ENCODE data around the gene NUCB1. TPM values are rescaled to one million over a fixed set of nuclear protein-coding genes. Genes with fewer than 3 reads are reported as not detected.
"Not testable (repeated sequence)": the region's sequence is repeated elsewhere in the genome, so short reads cannot be mapped to it uniquely, and the experiment has no call there.

NUCB1 gene
- total RNA-seq, 2 experiments from 2014 or later = 185 to 226 TPM

DNA sequence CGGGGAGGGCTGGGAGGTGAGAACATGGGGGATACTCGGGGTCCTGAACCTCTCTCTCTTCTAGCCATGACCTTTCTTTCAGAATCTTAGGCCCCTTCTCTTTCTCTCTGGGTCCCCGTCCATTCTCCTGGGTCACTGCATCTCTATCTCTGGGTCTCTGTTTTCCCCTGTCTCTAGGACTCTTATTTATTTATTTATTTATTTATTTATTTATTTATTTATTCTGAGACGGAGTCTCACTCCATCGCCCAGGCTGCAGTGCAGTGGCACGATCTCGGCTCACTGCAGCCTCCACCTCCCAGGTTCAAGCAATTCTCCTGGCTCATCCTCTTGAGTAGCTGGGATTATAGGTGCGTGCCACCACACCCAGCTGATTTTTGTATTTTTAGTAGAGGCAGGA, 19.2 kb downstream of the NUCB1 start:
- peaks cover 22% of the 10 kb centered on the region for H3K36me3 Mint-ChIP-seq
- DNase-seq; ATAC-seq; H3K4me3 Mint-ChIP-seq; H3K27me3 Mint-ChIP-seq; H3K4me1 Mint-ChIP-seq; H3K27ac Mint-ChIP-seq; H3K9me3 Mint-ChIP-seq (ENCODE audit: low read depth): not testable (repeated sequence)
- CTCF ChIA-PET = interaction anchor here (0.8 to 1.5 kb wide), 2 partner anchors 51 kb away, joined by 3 read pairs; no protein-coding TSS in a partner anchor

DNA sequence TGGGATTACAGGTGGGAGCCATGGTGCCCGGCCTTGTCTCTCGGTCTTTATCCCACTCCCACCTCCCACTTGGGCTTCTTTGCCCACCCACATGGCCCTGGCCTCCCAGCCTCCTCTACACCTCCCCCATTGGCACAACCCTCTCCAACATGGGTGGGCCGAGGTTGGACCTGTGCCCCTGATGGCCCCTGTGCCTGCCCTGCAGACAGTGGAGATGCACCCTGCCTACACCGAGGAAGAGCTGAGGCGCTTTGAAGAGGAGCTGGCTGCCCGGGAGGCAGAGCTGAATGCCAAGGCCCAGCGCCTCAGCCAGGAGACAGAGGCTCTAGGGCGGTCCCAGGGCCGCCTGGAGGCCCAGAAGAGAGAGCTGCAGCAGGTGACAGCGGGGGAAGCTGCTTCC, 20.8 kb downstream of the NUCB1 start:
- Mint-ChIP-seq H3K4me1 (peaks cover 2% of the 10 kb centered on the region), H3K9me3 (ENCODE audit: low read depth) (no peaks in the 10 kb centered on the region), H3K36me3 (peaks cover 17% of the 10 kb centered on the region), H3K27ac (no peak overlapping the region), H3K4me3 (no peak overlapping the region), H3K27me3 (no peaks in the 10 kb centered on the region)
- CTCF ChIA-PET = interaction anchor here (0.7 to 1.5 kb wide), 2 partner anchors 49 to 78 kb away, joined by 3 read pairs; no protein-coding TSS in a partner anchor
- ATAC-seq = no peak
- no peak for DNase-seq

DNA sequence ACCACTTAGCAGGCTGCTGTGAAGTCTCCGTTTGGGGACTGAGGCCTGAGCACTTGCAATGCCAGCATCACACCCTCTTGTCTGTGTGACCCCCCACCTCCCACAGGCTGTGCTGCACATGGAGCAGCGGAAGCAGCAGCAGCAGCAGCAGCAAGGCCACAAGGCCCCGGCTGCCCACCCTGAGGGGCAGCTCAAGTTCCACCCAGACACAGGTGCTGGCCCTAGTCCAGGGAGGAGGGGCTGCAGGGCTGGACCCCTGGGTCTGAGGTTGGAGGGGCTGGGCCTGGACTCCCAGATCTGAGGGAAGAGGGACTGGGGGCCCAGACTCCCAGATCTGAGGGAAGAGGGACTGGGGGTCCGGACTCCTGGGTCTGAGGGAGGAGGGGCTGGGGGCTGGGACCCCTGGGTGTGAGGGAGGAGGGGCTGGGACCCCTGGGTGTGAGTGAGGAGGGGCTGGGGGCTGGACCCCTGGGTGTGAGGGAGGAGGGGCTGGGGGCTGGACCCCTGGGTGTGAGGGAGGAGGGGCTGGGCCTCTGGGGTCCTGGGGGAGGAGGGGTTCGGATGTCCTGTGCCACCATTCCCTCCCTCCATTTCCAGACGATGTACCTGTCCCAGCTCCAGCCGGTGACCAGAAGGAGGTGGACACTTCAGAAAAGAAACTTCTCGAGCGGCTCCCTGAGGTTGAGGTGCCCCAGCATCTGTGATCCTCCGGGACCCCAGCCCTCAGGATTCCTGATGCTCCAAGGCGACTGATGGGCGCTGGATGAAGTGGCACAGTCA, 21.8 kb downstream of the NUCB1 start:
- H3K9me3 Mint-ChIP-seq (ENCODE audit: low read depth) = no peaks in the 10 kb centered on the region
- no peak for DNase-seq
- no peak for ATAC-seq
- no peak overlapping the region for H3K4me3 Mint-ChIP-seq
- peaks cover 4% of the 10 kb centered on the region for H3K4me1 Mint-ChIP-seq
- no peak overlapping the region for H3K27ac Mint-ChIP-seq
- H3K36me3 Mint-ChIP-seq = peaks cover 14% of the 10 kb centered on the region
- H3K27me3 Mint-ChIP-seq = no peaks in the 10 kb centered on the region
- CTCF ChIA-PET = no interaction called here

DNA sequence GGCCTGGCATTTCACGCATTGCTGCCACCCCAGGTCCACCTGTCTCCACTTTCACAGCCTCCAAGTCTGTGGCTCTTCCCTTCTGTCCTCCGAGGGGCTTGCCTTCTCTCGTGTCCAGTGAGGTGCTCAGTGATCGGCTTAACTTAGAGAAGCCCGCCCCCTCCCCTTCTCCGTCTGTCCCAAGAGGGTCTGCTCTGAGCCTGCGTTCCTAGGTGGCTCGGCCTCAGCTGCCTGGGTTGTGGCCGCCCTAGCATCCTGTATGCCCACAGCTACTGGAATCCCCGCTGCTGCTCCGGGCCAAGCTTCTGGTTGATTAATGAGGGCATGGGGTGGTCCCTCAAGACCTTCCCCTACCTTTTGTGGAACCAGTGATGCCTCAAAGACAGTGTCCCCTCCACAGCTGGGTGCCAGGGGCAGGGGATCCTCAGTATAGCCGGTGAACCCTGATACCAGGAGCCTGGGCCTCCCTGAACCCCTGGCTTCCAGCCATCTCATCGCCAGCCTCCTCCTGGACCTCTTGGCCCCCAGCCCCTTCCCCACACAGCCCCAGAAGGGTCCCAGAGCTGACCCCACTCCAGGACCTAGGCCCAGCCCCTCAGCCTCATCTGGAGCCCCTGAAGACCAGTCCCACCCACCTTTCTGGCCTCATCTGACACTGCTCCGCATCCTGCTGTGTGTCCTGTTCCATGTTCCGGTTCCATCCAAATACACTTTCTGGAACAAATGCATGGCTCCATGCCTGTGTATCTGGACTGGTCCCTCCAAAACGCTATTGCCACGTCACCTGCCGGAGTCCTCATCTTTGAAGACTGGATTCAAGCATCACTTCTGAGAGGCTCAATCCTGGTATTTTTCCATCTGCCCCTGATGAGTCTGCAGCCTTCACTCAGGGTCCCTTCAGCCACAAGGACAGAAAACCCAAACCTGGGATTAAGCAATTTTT, 22.7 kb downstream of the NUCB1 start:
- peaks cover 4% of the 10 kb centered on the region for H3K4me1 Mint-ChIP-seq
- no peak overlapping the region for H3K27ac Mint-ChIP-seq
- peak; percentile 11 for ATAC-seq
- H3K4me3 Mint-ChIP-seq = no peak overlapping the region
- CTCF ChIA-PET = no interaction called here
- peaks cover 14% of the 10 kb centered on the region for H3K36me3 Mint-ChIP-seq
- DNase-seq = no peak
- H3K27me3 Mint-ChIP-seq = no peaks in the 10 kb centered on the region
- no peaks in the 10 kb centered on the region for H3K9me3 Mint-ChIP-seq (ENCODE audit: low read depth)

DNA sequence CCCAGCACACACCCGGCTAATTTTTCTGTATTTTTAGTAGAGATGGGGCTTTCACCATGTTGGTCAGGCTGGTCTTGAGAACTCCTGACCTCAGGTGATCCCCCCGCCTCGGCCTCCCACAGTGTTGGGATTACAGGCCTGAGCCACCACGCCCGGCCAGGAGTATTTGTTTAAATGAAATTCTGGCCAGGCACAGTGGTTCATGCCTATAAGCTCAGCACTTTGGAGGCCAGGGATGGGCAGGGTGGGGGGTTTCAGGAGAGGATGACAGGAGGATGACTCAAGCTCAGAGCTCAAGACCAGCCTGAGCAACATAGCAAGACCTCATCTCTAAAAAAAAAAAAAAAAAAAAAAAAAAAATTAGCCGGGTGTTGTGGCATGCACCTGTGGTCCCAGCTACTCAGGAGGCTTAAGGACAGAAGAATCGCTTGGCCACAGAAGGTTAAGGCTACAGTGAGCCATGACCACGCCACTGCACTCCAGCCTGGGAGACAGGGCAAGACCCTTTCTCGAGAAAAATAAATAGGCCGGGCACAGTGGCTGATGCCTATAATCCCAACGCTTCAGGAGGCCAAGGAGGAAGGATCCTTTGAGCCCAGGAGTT, 25.2 kb downstream of the NUCB1 start:
- H3K27me3 Mint-ChIP-seq = no peaks in the 10 kb centered on the region
- DNase-seq (no peak), ATAC-seq (no peak)
- peaks cover 7% of the 10 kb centered on the region for H3K36me3 Mint-ChIP-seq
- CTCF ChIA-PET = interaction anchor here (0.8 to 1.6 kb wide), 2 partner anchors 12 to 130 kb away, joined by 3 to 9 read pairs; no protein-coding TSS in a partner anchor
- no peak overlapping the region for H3K27ac Mint-ChIP-seq
- H3K4me3 Mint-ChIP-seq = no peak overlapping the region
- peaks cover 3% of the 10 kb centered on the region for H3K4me1 Mint-ChIP-seq
- no peaks in the 10 kb centered on the region for H3K9me3 Mint-ChIP-seq (ENCODE audit: low read depth)

DNA sequence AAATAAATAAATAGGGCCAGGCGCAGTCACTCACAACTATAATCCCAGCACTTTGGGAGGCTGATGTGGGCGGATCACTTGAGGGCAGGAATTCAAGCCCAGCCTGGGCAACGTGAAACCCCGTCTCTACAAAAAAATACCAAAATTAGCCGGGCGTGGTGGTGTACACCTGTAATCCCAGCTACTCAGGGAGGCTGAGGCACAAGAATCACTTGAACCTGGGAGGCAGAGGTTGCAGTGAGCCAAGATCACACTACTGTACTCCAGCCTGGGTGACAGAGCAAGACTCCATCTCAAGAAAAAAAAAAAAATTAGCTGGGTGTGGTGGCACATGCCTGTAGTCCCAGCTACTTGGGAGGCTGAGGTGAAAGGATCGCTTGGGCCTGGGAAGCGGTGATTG, 25.8 kb downstream of the NUCB1 start:
- H3K36me3 Mint-ChIP-seq; H3K4me1 Mint-ChIP-seq; DNase-seq; ATAC-seq; H3K27me3 Mint-ChIP-seq; H3K9me3 Mint-ChIP-seq (ENCODE audit: low read depth); H3K4me3 Mint-ChIP-seq; H3K27ac Mint-ChIP-seq: not testable (repeated sequence)
- CTCF ChIA-PET = interaction anchor here (1.6 kb wide), 1 partner anchor 130 kb away, joined by 3 read pairs; no protein-coding TSS in a partner anchor

DNA sequence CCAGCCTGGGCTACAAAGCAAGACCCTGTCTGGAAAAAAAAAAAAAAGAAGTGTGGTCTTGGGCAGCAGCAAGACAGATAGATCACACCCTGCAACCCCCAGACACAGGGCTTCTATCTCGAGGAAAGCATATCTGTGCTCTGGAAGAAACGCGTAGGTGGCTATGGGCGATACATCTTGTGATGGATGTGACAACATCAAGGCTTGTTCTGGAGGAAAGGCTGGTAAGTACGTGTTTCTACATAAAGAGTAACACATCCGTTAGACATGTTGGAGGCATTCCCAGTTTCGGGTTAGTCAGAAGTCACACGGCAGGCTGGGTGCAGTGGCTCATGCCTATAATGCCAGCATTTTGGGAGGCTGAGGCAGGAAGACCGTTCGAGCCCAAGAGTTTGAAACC, 26.8 kb downstream of the NUCB1 start:
- Mint-ChIP-seq H3K4me1 (peaks cover 3% of the 10 kb centered on the region), H3K36me3 (peaks cover 3% of the 10 kb centered on the region), H3K4me3 (no peak overlapping the region), H3K9me3 (ENCODE audit: low read depth) (no peaks in the 10 kb centered on the region), H3K27me3 (peaks cover 4% of the 10 kb centered on the region), H3K27ac (peak overlapping the region; percentile 6)
- ATAC-seq (peak; percentile 13), DNase-seq (no peak)
- CTCF ChIA-PET = interaction anchor here (0.6 kb wide), 1 partner anchor 65 kb away, joined by 3 read pairs; no protein-coding TSS in a partner anchor

DNA sequence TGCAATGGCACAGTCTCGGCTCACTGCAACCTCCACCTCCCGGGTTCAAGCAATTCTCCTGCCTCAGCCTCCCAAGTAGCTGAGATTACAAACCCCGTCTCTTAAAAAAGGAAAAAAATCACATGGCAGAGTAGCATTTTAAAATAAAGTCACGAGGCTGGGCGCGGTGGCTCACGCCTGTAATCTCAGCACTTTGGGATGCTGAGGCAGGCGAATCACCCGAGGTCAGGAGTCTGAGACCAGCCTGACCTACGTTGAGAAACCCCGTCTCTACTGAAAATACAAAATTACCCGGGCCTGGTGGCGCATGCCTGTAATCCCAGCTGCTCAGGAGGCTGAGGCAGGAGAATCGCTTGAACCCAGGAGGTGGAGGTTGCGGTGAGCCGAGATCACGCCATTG, 27.6 kb downstream of the NUCB1 start:
- H3K4me3 Mint-ChIP-seq; ATAC-seq; H3K27ac Mint-ChIP-seq; H3K27me3 Mint-ChIP-seq; H3K4me1 Mint-ChIP-seq; H3K9me3 Mint-ChIP-seq (ENCODE audit: low read depth); DNase-seq; H3K36me3 Mint-ChIP-seq: not testable (repeated sequence)
- CTCF ChIA-PET = interaction anchor here (0.7 kb wide), 1 partner anchor 43 kb away, joined by 4 read pairs; no protein-coding TSS in a partner anchor

DNA sequence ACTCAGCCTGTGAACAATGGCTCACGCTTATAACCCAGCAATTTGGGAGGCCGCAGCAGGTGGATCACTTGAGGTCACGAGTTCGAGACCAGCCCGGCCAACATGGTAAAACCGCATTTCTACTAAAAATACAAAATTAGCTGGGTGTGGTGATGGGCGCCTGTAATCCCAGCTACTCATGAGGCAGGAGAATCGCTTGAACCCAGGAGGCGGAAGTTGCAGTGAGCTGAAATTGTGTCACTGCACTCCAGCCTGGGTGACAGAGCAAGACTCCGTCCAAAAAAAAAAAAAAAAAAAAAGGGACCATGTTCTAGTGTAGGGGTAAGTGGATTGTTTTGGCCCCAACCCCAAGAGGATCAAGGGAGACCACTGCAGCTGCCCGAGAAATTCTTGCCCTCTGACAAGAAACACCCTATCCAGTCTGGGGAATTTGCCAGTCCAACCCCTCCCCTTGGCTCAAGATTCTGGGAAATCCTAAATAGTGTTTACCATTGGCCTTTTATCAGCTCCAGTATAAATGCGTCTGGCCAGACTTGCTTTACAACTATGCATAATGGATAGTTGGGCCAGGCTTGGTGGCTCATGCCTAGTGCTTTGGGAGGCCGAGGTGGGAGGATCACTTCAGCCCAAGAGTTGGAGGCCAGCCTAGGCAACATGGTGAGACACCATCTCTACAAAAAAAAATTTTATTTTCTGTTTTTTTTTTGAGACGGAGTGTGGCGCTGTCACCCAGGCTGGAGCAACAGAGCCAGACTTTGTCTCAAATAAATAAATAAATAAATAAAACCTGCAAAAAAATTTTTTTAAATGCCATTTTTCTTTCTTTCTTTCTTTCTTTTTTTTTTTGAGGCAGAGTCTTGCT, 28.3 kb downstream of the NUCB1 start:
- Mint-ChIP-seq H3K9me3 (ENCODE audit: low read depth) (no peaks in the 10 kb centered on the region), H3K4me1 (peaks cover 9% of the 10 kb centered on the region), H3K27ac (no peak overlapping the region), H3K36me3 (no peaks in the 10 kb centered on the region), H3K27me3 (peaks cover 11% of the 10 kb centered on the region), H3K4me3 (no peak overlapping the region)
- CTCF ChIA-PET = interaction anchor here (0.7 kb wide), 1 partner anchor 42 kb away, joined by 4 read pairs; no protein-coding TSS in a partner anchor
- ATAC-seq (no peak), DNase-seq (no peak)

DNA sequence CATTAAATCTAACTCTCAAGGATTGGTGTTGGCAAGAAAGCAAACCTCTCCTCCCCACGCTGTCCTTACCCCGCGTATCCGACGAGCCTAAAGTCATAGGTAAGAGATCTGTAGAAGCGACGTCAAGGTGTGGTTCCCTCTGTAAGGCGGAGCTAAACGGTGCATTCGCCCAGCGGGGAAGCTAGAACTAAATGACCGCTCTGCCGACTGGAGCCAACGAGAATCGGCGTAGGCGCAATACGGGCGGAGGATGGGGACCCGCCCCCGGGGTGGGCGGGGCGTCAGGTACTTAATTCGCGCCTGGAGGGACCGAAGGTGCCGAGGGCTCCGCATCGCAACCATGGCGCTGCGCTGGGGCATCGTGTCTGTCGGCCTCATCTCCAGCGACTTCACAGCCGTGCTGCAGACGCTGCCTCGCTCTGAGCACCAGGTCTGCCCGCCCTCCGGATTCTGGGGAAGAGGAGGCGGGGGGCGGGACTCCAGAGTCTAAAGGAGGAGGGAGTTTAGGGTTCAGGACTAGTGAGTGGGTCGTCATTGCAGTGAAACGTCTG, 33.3 kb downstream of the NUCB1 start, which contains the start of gene DHDH:
Gene DHDH, plus strand, starts transcription at position 318 of the 551 bp plus-strand sequence. Its CDS starts 23 bp downstream, at position 341.
- Mint-ChIP-seq H3K36me3 (no peaks in the 10 kb centered on the region), H3K4me1 (peaks cover 16% of the 10 kb centered on the region), H3K27me3 (peaks cover 11% of the 10 kb centered on the region), H3K4me3 (peak within 1 kb of the TSS; percentile 78), H3K27ac (peak within 1 kb of the TSS; percentile 67), H3K9me3 (ENCODE audit: low read depth) (no peaks in the 10 kb centered on the region)
- CTCF ChIA-PET = interaction anchor here (0.6 to 1.9 kb wide), 9 partner anchors 33 to 543 kb away, joined by 3 to 14 read pairs (median 4); partner anchors contain the start of genes KDELR1 and NUCB1
- DNase-seq (peak; percentile 90), ATAC-seq (peak; percentile 99)

DNA sequence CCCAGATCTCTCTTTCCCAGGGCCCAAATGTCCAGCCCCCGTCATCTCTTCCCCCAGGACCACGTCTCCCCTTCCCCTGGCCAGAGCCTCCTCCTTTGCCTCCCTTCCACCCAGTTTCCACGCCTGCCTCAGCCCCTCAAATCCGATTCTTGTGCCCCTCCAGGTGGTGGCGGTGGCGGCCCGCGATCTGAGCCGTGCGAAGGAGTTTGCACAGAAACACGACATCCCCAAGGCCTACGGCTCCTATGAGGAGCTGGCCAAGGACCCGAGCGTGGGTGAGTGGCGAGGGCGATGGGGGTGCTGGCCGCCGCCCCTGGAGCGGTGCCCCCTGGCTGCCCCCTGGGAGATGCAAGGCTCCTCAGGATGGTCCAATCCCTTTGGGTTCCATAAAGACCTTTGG, 34.7 kb downstream of the NUCB1 start:
- no peaks in the 10 kb centered on the region for H3K9me3 Mint-ChIP-seq (ENCODE audit: low read depth)
- ATAC-seq (no peak), DNase-seq (no peak)
- no peaks in the 10 kb centered on the region for H3K36me3 Mint-ChIP-seq
- CTCF ChIA-PET = interaction anchor here (1.3 to 1.5 kb wide), 2 partner anchors 36 to 37 kb away, joined by 3 to 5 read pairs; no protein-coding TSS in a partner anchor
- peaks cover 11% of the 10 kb centered on the region for H3K27me3 Mint-ChIP-seq
- H3K4me3 Mint-ChIP-seq = no peak overlapping the region
- no peak overlapping the region for H3K27ac Mint-ChIP-seq
- peaks cover 16% of the 10 kb centered on the region for H3K4me1 Mint-ChIP-seq

DNA sequence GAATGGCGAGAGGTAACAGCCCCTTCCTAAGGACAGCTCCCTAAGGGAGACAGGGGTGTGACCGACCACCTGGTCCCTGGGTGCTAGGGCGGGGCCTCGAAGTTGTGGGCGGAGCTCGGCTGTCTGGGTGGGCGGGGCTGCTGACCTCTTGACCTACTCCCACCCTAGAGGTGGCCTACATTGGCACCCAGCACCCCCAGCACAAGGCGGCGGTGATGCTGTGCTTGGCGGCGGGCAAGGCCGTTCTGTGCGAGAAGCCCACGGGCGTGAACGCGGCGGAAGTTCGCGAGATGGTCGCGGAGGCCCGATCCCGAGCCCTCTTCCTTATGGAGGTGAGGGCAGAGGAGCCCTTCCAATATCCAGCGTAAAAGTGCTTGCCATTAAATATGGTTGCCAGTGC, 35.8 kb downstream of the NUCB1 start:
- Mint-ChIP-seq H3K36me3 (peaks cover 2% of the 10 kb centered on the region), H3K4me1 (peaks cover 16% of the 10 kb centered on the region), H3K27me3 (peaks cover 11% of the 10 kb centered on the region), H3K9me3 (ENCODE audit: low read depth) (no peaks in the 10 kb centered on the region), H3K27ac (no peak overlapping the region), H3K4me3 (no peak overlapping the region)
- CTCF ChIA-PET = interaction anchor here (1.3 to 1.5 kb wide), 2 partner anchors 35 to 36 kb away, joined by 3 to 5 read pairs; no protein-coding TSS in a partner anchor
- DNase-seq (no peak), ATAC-seq (no peak)

Data from activated CD8-positive, alpha-beta memory T cell treated with anti-CD3 and anti-CD28 coated beads, Interleukin-2, amount 10 ng/mL, durations not matched to agents 7 days and 5 days (primary cell).